Esophagus muscularis mucosa (tissue), 4 donors: ENCODE results near the gene SLCO2B1. TPM values are rescaled to one million over a fixed set of nuclear protein-coding genes. Genes with fewer than 3 reads are reported as not detected.
A peak's percentile ranks its signal among the peaks of the same experiment; 100 is the strongest.

ENCODE experiments used
- DNase-seq: peaks from one replicate; pipeline ENCODE4 v3.0.0-alpha.2; 2017; ENCODE audit errors: extremely low spot score
- H3K27ac ChIP-seq, 4 donors: fragments of 200-600 bp; sonication (generic); replicated peaks in 1 of 4; 1 replicate in 3 of 4; 2 replicates in 1 of 4; pipeline ENCODE4 v1.5.1; 2016 to 2019; ENCODE audit warnings: mild to moderate bottlenecking in 1 of 4
- H3K27me3 ChIP-seq, 4 donors: fragments of 200-600 bp; sonication (generic); one replicate each; pipeline versions ENCODE4 v1.5.1 to v1.6.0; 2016 to 2019
- H3K36me3 ChIP-seq, 4 donors: fragments of 200-600 bp; sonication (generic); one replicate each; pipeline ENCODE4 v1.5.1; 2016 to 2019
- H3K4me1 ChIP-seq, 4 donors: fragments of 200-600 bp; sonication (generic); one replicate each; pipeline ENCODE4 v1.5.1; 2016 to 2019
- H3K4me3 ChIP-seq, 4 donors: fragments of 200-600 bp; sonication (generic); 1 replicate in 2 of 4; 2 replicates in 2 of 4; pipeline ENCODE4 v1.5.1; 2016 to 2019; ENCODE audit warnings: mild to moderate bottlenecking in 4 of 4, moderate library complexity in 1 of 4
- H3K9me3 ChIP-seq, 4 donors: fragments of 200-600 bp; sonication (generic); 1 replicate in 3 of 4; 2 replicates in 1 of 4; pipeline ENCODE4 v1.5.1; 2016 to 2019
- EP300 ChIP-seq: sonication (generic); formaldehyde crosslinking; IDR thresholded peaks from one replicate; pipeline ENCODE4 v1.6.1; 2017; ENCODE audit warnings: antibody characterized with exemption
- POLR2A ChIP-seq: fragments of 450-650 bp; IDR thresholded peaks from one replicate; pipeline ENCODE4 v1.6.1; 2017; ENCODE audit warnings: antibody characterized with exemption, moderate library complexity, mild to moderate bottlenecking, low read depth
- POLR2AphosphoS5 ChIP-seq, 2 donors: sonication (generic); formaldehyde crosslinking; IDR thresholded peaks; one replicate each; pipeline ENCODE4 v1.6.1; 2017; ENCODE audit warnings: antibody characterized with exemption in 2 of 2
- WGBS: methylation state at CpG from one replicate; pipeline ENCODE4 v1.1.5; 2018; 5-methylcytosine and 5-hydroxymethylcytosine counted together
- intact Hi-C: fragments of 100-400 bp; cut with DNase I; formaldehyde crosslinking; loops from one replicate; pipeline ENCODE4 v1.15.1; 2023
- total RNA-seq, 4 donors: library from RNA; depleted of rRNA; stranded (reverse); fragments of >200 nt; gene quantifications; one replicate each; pipeline versions ENCODE4 v1.1.0 to v1.2.1, GENCODE V29; 2016
- TF ChIP-seq, protein P1 (sequence below), 3 experiments: fragments of 200-600 bp in 2 of 3; fragments of 450-650 bp in 1 of 3; sonication (generic) in 2 of 3; IDR thresholded peaks; one replicate each; pipeline ENCODE4 v1.5.1; 2017 to 2019; ENCODE audit warnings: antibody characterized with exemption in 3 of 3, mild to moderate bottlenecking in 2 of 3, moderate library complexity in 1 of 3

Gene SLCO2B1
- total RNA-seq, 4 donors from 2014 or later, result 30.5 to 61.1 (median 33.0) TPM

DNA sequence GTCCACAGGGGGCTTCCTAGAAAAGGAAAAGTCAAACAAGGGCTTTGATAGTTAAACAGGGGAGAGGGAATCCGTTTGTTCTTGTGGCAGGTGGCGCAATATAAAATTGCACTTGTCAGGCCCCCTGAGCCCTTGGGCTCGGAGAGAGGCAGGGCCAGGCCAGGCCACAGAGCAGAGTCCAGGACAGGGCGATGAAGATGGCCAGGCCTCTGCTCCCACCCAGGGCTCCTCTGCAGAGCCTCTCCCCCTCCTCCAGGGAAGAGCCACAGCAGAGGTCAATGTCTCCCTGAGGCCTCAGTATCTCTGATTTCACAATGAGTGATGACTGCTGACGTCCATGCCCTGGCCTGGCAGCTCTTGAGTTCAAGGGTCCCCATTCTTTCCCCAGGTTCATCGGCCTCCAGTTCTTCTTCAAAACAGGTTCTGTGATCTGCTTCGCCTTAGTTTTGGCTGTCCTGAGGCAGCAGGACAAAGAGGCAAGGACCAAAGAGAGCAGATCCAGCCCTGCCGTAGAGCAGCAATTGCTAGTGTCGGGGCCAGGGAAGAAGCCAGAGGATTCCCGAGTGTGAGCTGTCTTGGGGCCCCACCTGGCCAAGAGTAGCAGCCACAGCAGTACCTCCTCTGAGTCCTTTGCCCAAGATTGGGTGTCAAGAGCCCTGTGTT, 53.2 kb downstream of the SLCO2B1 start:
- H3K4me1 ChIP-seq, result peaks cover 0 to 6% (median 0%) of the 10 kb centered on the region in 4 donors
- intact Hi-C loops, result no loop called here
- WGBS, result 90% methylated on average over 10 of the region's 10 CpGs

GRCh38 chr11:75204685-75205563, 54.0 kb downstream of the SLCO2B1 start:
- H3K27ac ChIP-seq, result no peak overlapping the region
- intact Hi-C loops, result loop anchor here (5.0 kb wide), 1 partner anchor 63 kb away; no protein-coding TSS in a partner anchor

More for the DNA sequence above, 53.2 kb downstream of the SLCO2B1 start:
- no peak for DNase-seq
- Histone ChIP-seq H3K36me3 (peaks cover 0 to 2% (median 0%) of the 10 kb centered on the region in 4 donors), H3K9me3 (no peaks in the 10 kb centered on the region), H3K4me3 (no peak overlapping the region), H3K27me3 (peaks cover 0 to 12% (median 0%) of the 10 kb centered on the region in 4 donors), H3K27ac (no peak overlapping the region)
- TF ChIP-seq, protein P1, sequence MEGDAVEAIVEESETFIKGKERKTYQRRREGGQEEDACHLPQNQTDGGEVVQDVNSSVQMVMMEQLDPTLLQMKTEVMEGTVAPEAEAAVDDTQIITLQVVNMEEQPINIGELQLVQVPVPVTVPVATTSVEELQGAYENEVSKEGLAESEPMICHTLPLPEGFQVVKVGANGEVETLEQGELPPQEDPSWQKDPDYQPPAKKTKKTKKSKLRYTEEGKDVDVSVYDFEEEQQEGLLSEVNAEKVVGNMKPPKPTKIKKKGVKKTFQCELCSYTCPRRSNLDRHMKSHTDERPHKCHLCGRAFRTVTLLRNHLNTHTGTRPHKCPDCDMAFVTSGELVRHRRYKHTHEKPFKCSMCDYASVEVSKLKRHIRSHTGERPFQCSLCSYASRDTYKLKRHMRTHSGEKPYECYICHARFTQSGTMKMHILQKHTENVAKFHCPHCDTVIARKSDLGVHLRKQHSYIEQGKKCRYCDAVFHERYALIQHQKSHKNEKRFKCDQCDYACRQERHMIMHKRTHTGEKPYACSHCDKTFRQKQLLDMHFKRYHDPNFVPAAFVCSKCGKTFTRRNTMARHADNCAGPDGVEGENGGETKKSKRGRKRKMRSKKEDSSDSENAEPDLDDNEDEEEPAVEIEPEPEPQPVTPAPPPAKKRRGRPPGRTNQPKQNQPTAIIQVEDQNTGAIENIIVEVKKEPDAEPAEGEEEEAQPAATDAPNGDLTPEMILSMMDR (IDR thresholded peaks at IDR 0.05), result no peak
- TF ChIP-seq POLR2AphosphoS5 (IDR thresholded peaks at IDR 0.05) (no peak), POLR2A (no peak), EP300 (no peak)

DNA sequence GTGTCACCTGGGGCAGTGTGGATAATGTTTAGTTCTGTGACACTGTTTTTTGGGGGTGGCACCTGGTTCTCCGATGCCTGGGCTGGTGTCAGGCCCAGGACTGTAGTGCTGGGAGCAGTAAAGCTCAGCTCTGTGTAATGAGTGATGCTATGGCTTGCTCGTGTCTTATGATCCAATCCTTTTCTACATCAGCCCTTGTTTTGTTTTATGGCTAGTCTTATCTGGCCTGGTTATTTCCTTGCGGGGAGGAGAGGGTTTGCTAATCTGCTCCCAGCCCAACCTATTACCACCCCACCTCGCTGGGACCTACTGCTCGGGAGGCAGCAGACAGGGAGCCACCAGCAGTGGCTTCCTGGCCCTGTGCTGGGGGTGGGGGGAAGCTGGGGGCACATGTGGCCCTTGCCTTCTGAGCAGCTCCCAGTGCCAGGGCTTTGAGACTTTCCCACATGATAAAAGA, 54.7 kb downstream of the SLCO2B1 start:
- intact Hi-C loops, result loop anchor here (5.0 kb wide), 1 partner anchor 63 kb away; no protein-coding TSS in a partner anchor
- TF ChIP-seq POLR2A (no peak), POLR2AphosphoS5 (IDR thresholded peaks at IDR 0.05) (no peak), EP300 (no peak)
- TF ChIP-seq, protein P1 (IDR thresholded peaks at IDR 0.05), result no peak
- H3K27ac ChIP-seq, result no peak overlapping the region
- H3K4me1 ChIP-seq, result peaks cover 0 to 3% (median 0%) of the 10 kb centered on the region in 4 donors
- H3K36me3 ChIP-seq, result no peaks in the 10 kb centered on the region
- H3K9me3 ChIP-seq, result peaks cover 0 to under 1% (median 0%) of the 10 kb centered on the region in 4 donors
- peaks cover 0 to 14% (median 0%) of the 10 kb centered on the region in 4 donors for H3K27me3 ChIP-seq
- DNase-seq, result no peak
- H3K4me3 ChIP-seq, result no peak overlapping the region
- WGBS, result 89% methylated on average over 3 of the region's 5 CpGs

More at GRCh38 chr11:75204685-75205563, 54.0 kb downstream of the SLCO2B1 start:
- 35% methylated on average over 7 of the region's 9 CpGs for WGBS
- H3K27me3 ChIP-seq, result peaks cover 0 to 14% (median 0%) of the 10 kb centered on the region in 4 donors
- H3K36me3 ChIP-seq, result no peaks in the 10 kb centered on the region
- no peak overlapping the region for H3K4me3 ChIP-seq
- no peaks in the 10 kb centered on the region for H3K9me3 ChIP-seq
- peaks cover 0 to 6% (median 0%) of the 10 kb centered on the region in 4 donors for H3K4me1 ChIP-seq
- peak; percentile 95 for DNase-seq
- TF ChIP-seq POLR2A (no peak), POLR2AphosphoS5 (IDR thresholded peaks at IDR 0.05) (no peak), EP300 (no peak)
- TF ChIP-seq, protein P1 (IDR thresholded peaks at IDR 0.05), result peak; percentile 79 to 84 (median 83)

- no peaks in the 10 kb centered on the region for H3K36me3 ChIP-seq
- intact Hi-C loops, result loop anchor here (5.0 kb wide), 1 partner anchor 66 kb away; no protein-coding TSS in a partner anchor
- 53% methylated on average over 2 of the region's 2 CpGs for WGBS
Measured at GRCh38 chr11:75208446-75208845, 57.5 kb downstream of the SLCO2B1 start.

More at GRCh38 chr11:75208446-75208845, 57.5 kb downstream of the SLCO2B1 start:
- DNase-seq, result no peak
- Histone ChIP-seq H3K4me3 (no peak overlapping the region), H3K9me3 (peaks cover 0 to 3% (median 0%) of the 10 kb centered on the region in 4 donors), H3K4me1 (peaks cover 0 to 3% (median 0%) of the 10 kb centered on the region in 4 donors), H3K27ac (no peak overlapping the region), H3K27me3 (peaks cover 0 to 16% (median 0%) of the 10 kb centered on the region in 4 donors)
- TF ChIP-seq EP300, result no peak
- TF ChIP-seq, protein P1 (IDR thresholded peaks at IDR 0.05), result no peak
- no peak for TF ChIP-seq POLR2AphosphoS5 (IDR thresholded peaks at IDR 0.05)
- no peak for TF ChIP-seq POLR2A
